Type B pancreatic cell (in vitro differentiated cells): Measurements from ENCODE around the gene ZP1. TPM values are rescaled to one million over a fixed set of nuclear protein-coding genes. Genes with fewer than 3 reads are reported as not detected.

Experiments used
- DNase-seq: peaks from one replicate; pipeline ENCODE4 v3.0.0; 2021; ENCODE audit warnings: mixed read lengths; ENCODE audit not compliant: unreplicated experiment; ENCODE audit errors: extremely low spot score
- H3K27ac Mint-ChIP-seq: 2 replicates; pipeline ENCODE4 v1.8.0; 2021; ENCODE audit warnings: mild to moderate bottlenecking, mixed read lengths
- H3K27me3 Mint-ChIP-seq: 2 replicates; pipeline ENCODE4 v1.8.0; 2021; ENCODE audit warnings: mixed read lengths
- H3K36me3 Mint-ChIP-seq: 2 replicates; pipeline ENCODE4 v1.8.0; 2021; ENCODE audit warnings: mixed read lengths
- H3K4me1 Mint-ChIP-seq: one replicate; pipeline ENCODE4 v1.8.0; 2021; ENCODE audit warnings: mixed read lengths; ENCODE audit not compliant: unreplicated experiment
- H3K4me3 Mint-ChIP-seq: 2 replicates; pipeline ENCODE4 v1.8.0; 2021; ENCODE audit warnings: mild to moderate bottlenecking, mixed read lengths
- H3K9me3 Mint-ChIP-seq: 2 replicates; pipeline ENCODE4 v1.8.0; 2021; ENCODE audit warnings: mixed read lengths
- CTCF ChIP-seq: fragments of 200-600 bp; sonication (generic); conservative IDR thresholded peaks from 2 replicates; pipeline ENCODE4 v1.5.0; 2021; ENCODE audit warnings: antibody characterized with exemption, mild to moderate bottlenecking
- total RNA-seq: library from RNA; stranded (reverse); gene quantifications from 2 replicates; pipeline ENCODE4 v1.2.1, GENCODE V29; 2021; ENCODE audit warnings: low replicate concordance

ZP1 gene
- total RNA-seq, 1 donor from 2014 or later: not detected

- H3K9me3 Mint-ChIP-seq: no peaks in the 10 kb centered on the region
- DNase-seq: no peak
- H3K4me3 Mint-ChIP-seq: no peak overlapping the region
- H3K4me1 Mint-ChIP-seq: peaks cover 25% of the 10 kb centered on the region
- no peak for TF ChIP-seq CTCF
- peak overlapping the region; percentile 16 for H3K27ac Mint-ChIP-seq
- H3K36me3 Mint-ChIP-seq: no peaks in the 10 kb centered on the region
- peaks cover 3% of the 10 kb centered on the region for H3K27me3 Mint-ChIP-seq
These were observed 9.7 kb upstream of the ZP1 start for GRCh38 chr11:60857378-60858232.

- H3K4me3 Mint-ChIP-seq: no peak overlapping the region
- DNase-seq: no peak
- no peak overlapping the region for H3K27ac Mint-ChIP-seq
- H3K27me3 Mint-ChIP-seq: peaks cover 3% of the 10 kb centered on the region
- peaks cover 25% of the 10 kb centered on the region for H3K4me1 Mint-ChIP-seq
- TF ChIP-seq CTCF: no peak
- no peaks in the 10 kb centered on the region for H3K36me3 Mint-ChIP-seq
- H3K9me3 Mint-ChIP-seq: no peaks in the 10 kb centered on the region
These were observed 9.1 kb upstream of the ZP1 start for GRCh38 chr11:60858236-60858635.

- no peak for TF ChIP-seq CTCF
- DNase-seq: no peak
- peaks cover 3% of the 10 kb centered on the region for H3K27me3 Mint-ChIP-seq
- no peaks in the 10 kb centered on the region for H3K36me3 Mint-ChIP-seq
- H3K4me1 Mint-ChIP-seq: peaks cover 27% of the 10 kb centered on the region
- peak overlapping the region; percentile 55 for H3K27ac Mint-ChIP-seq
- no peaks in the 10 kb centered on the region for H3K9me3 Mint-ChIP-seq
- H3K4me3 Mint-ChIP-seq: no peak overlapping the region
These were observed 8.4 kb upstream of the ZP1 start for GRCh38 chr11:60858731-60859464.

GRCh38 chr11:60859616-60860250 is 7.6 kb upstream of the ZP1 start:
- peaks cover 34% of the 10 kb centered on the region for H3K4me1 Mint-ChIP-seq
- H3K9me3 Mint-ChIP-seq: no peaks in the 10 kb centered on the region
- no peak for DNase-seq
- no peak overlapping the region for H3K27ac Mint-ChIP-seq
- H3K4me3 Mint-ChIP-seq: no peak overlapping the region
- no peak for TF ChIP-seq CTCF
- peaks cover 3% of the 10 kb centered on the region for H3K27me3 Mint-ChIP-seq
- H3K36me3 Mint-ChIP-seq: no peaks in the 10 kb centered on the region

- H3K9me3 Mint-ChIP-seq: no peaks in the 10 kb centered on the region
These were observed 6.4 kb upstream of the ZP1 start for GRCh38 chr11:60860943-60861342.

More at GRCh38 chr11:60860943-60861342, 6.4 kb upstream of the ZP1 start:
- Mint-ChIP-seq H3K27me3 (no peaks in the 10 kb centered on the region), H3K36me3 (no peaks in the 10 kb centered on the region), H3K4me1 (peaks cover 29% of the 10 kb centered on the region), H3K27ac (no peak overlapping the region), H3K4me3 (no peak overlapping the region)
- no peak for TF ChIP-seq CTCF
- no peak for DNase-seq
